Hematopoietic multipotent progenitor cell (in vitro differentiated cells): ENCODE data around the gene LSS. TPM values are rescaled to one million over a fixed set of nuclear protein-coding genes. Genes with fewer than 3 reads are reported as not detected.
"Not testable (repeated sequence)": the region's sequence is repeated elsewhere in the genome, so short reads cannot be mapped to it uniquely, and the experiment has no call there.

ENCODE experiments used
- DNase-seq, 3 donors: peaks; one replicate each; pipeline ENCODE4 v3.0.0-alpha.2; 2011 to 2015; ENCODE audit warnings: low read depth in 2 of 3, low spot score in 2 of 3
- total RNA-seq: library from RNA; depleted of rRNA; stranded (reverse); fragments of >200 nt; gene quantifications from one replicate; pipeline ENCODE4 v1.2.3, GENCODE V29; 2012

The LSS gene
- total RNA-seq, 1 donor, result 41.7 TPM

- DNase-seq, result no peak
Observed at GRCh38 chr21:46206163-46207005, 22.2 kb downstream of the LSS start.

- DNase-seq, result no peak
Observed at GRCh38 chr21:46205766-46206162, 22.8 kb downstream of the LSS start.

- DNase-seq, result no peak
Observed at GRCh38 chr21:46205166-46205565, 23.4 kb downstream of the LSS start.

DNA sequence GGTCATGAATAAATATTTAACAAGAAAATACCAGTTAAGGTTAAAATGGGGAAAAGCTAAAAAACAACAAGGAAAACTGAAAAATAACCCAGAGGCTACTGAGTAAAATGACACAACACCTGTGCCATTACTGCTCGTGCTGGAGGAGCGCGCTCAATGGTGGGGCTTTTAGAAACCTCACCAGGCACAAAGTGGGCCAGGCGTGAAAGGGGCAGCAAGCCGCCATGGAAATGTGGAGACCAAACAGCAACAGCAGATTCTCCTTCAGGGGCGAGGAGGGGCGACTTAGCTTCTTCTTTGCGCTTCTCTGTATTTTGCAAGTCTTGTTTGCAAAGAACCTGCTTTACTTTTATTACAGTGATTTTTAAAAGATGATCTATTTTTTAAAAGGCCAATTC, 25.4 kb downstream of the LSS start:
- no peak for DNase-seq

- no peak for DNase-seq
Observed at GRCh38 chr21:46202592-46203202, 25.9 kb downstream of the LSS start.

DNA sequence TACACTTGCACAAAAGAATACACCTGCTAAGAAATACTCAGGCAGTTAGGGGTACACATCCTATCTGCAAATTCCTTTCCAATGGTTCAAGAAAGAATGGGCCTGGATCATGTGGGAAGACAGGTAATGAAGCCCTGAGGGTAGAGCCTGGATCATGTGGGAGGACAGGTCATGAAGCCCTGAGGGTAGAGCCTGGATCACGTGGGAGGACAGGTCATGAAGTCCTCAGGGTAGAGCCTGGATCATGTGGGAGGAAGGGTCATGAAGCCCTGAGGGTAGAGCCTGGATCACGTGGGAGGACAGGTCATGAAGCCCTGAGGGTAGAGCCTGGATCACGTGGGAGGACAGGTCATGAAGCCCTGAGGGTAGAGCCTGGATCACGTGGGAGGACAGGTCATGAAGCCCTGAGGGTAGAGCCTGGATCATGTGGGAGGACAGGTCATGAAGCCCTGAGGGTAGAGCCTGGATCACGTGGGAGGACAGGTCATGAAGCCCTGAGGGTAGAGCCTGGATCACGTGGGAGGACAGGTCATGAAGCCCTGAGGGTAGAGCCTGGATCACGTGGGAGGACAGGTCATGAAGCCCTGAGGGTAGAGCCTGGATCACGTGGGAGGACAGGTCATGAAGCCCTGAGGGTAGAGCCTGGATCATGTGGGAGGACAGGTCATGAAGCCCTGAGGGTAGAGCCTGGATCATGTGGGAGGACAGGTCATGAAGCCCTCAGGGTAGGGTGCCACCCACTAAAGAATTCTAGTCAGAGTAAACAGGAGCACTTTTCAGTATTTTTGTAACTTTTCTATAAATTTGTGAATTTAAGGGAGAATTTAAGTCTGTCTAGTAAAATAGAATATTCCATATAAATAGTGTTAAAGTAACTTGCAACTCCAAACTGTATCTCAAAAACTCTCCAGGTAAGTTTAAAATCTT, 27.4 kb downstream of the LSS start:
- DNase-seq, result not testable (repeated sequence)

DNA sequence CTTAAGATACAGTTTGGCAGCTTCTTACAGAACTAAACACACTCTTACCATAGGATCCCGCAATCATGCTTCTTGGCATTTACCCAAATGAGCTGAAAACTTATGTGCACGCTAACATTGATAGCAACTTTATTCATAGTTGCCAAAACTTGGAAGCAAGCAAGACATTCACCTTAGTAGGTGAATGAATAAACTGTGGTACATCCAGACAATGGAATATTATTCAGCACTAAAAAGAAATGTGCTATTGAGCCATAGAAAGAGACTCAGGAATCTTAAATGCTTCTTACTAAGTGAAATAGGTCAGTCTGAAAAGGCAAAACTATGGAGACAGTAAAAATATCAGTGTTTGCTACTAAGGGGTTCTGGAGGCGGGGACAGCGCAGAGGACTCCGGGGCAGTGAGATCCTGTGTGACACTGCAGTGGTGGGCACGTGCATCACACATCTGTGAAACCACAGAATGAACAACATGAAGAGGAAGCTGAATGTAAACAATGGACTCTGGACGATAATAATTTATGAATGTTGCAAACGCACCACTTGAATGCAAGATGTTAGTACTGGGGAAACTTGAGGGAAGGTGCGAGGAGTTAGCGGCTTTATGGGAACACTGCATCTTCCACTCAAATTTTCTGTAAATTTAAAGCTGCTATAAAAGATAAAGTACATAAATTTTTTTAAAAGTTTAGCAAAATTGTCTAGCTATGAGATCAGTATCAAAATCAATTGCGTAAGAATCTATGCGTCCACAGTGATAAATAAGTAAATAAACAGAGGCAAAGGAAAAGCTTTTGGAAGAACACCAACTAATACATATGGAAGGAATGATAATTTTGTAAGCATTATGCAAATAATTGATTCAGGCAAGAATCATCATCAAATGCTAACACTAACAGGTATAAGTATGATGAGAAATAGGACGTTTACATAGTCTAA, 28.9 kb downstream of the LSS start:
- no peak for DNase-seq

DNA sequence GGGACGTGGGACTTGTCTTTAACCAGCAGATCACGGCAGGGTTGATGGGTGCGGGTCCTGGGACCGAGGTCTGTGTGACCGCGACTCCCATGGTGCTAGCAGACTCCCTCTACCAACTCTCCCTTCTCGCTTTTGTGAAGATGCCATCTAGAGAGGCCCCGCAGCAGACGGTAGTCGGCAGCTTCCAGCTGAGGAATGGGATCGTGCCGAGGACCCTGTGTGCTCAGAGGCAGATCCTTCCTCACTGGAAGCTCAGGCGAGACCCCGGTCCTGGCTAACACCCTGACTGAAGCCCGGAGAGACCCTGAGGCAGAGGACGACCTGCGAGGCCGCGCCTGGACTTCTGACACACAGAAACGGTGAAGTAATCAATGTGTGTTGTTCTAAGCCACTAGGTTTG, 31.8 kb downstream of the LSS start:
- DNase-seq, result no peak

- DNase-seq, result no peak
Observed at GRCh38 chr21:46195595-46196195, 32.9 kb downstream of the LSS start.

GRCh38 chr21:46194374-46195334, 33.9 kb downstream of the LSS start:
- no peak for DNase-seq

GRCh38 chr21:46193829-46194373, 34.7 kb downstream of the LSS start:
- no peak for DNase-seq

GRCh38 chr21:46191686-46192575, 36.6 kb downstream of the LSS start:
- no peak for DNase-seq

GRCh38 chr21:46191257-46191685, 37.3 kb downstream of the LSS start:
- DNase-seq, result no peak

GRCh38 chr21:46190491-46191131, 38.0 kb downstream of the LSS start:
- no peak for DNase-seq

DNA sequence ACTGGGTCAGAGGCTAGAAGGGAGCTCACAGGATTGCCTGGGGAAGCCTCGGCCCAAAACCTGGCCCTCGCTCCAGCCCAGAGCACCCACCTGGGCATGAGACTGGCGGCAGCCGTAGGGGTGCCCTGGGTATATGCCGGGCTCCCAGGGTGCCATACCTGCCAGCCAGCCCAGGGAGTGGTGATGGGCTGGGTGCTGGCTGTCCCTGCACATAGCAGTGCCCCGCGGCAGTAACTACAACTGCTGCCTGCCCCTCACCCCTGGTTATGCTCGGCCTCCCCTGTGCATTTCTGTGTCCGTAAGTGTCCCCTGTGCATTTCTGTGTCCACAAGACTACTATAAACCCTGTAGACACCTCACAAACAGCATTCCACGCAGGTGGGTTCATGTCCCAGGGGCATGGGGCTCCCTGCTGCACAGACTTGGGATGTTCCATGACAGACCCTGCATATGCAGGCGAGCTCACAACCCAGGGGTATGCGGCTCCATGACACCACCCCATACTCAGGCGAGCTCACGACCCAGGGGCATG, 38.5 kb downstream of the LSS start:
- no peak for DNase-seq

DNA sequence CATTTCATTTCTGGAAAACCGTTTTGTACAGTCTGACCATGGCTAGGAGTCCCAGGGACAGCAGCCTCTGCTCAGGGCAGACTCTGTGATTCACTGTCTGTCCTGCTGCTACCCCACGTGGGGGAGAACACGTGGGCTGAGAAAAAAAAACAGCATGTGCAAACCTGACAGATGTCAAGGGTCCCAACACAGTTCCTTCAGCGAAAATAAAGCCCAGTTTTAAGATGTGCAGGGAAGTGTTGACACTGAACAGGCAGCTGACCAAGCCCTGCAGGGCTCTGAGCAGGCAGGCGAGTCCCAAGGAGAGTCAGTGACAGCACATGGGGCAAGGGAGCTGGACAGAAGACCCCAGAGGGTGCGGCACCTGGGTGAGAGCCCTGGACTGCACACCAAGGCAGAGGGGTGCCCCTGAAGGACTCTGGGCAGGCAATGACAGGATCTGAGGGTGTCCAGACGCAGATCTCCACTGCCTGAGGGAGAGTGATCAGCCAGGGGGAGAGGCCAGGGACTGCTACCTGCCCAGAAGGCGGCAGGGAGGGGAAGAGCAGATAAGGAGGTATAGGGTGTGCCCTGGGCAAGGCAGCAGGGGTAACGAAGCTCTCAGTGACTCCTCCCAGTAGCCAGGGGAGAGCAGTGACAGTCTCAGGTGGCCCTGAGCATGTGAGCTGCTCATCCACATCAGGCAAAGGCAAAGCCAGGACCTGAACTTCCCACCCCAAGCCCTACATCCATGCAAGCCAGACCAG, 39.2 kb downstream of the LSS start:
- no peak for DNase-seq
